ENCODE measurements around the gene NBL1.

DNA sequence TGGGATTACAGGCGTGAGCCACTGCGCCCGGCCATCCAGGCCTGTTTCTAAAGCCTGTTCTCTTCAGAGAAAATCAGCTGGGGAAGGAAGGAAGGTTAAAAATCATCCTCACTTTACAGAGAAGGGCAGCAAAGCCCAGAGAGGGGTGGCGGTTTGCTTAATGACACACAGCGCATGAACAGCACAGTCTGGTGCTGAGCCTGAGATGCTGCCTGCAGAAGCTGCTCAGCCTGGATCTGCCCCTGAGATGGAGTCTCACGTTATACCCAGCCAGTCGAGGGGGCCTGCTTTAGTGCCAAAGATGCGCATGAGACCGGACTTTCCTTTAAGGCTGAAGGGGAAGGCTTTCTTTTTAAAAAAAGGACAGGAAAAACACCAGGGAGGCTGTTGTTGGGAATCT is 41.9 kb downstream of the NBL1 start:
- TF ChIP-seq, protein P1, sequence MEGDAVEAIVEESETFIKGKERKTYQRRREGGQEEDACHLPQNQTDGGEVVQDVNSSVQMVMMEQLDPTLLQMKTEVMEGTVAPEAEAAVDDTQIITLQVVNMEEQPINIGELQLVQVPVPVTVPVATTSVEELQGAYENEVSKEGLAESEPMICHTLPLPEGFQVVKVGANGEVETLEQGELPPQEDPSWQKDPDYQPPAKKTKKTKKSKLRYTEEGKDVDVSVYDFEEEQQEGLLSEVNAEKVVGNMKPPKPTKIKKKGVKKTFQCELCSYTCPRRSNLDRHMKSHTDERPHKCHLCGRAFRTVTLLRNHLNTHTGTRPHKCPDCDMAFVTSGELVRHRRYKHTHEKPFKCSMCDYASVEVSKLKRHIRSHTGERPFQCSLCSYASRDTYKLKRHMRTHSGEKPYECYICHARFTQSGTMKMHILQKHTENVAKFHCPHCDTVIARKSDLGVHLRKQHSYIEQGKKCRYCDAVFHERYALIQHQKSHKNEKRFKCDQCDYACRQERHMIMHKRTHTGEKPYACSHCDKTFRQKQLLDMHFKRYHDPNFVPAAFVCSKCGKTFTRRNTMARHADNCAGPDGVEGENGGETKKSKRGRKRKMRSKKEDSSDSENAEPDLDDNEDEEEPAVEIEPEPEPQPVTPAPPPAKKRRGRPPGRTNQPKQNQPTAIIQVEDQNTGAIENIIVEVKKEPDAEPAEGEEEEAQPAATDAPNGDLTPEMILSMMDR (IDR thresholded peaks at IDR 0.05) = no peak
- TF ChIP-seq POLR2A (IDR thresholded peaks at IDR 0.05) (no peak), POLR2AphosphoS5 (IDR thresholded peaks at IDR 0.05) (no peak)
